ENCODE measurements around the gene CNKSR1. TPM values are rescaled to one million over a fixed set of nuclear protein-coding genes. Genes with fewer than 3 reads are reported as not detected.

Gene CNKSR1
- total and polyA plus RNA-seq, 2 of the 13 experiments (the other 11 are each of a cell fraction or from before 2014, with no cell fraction given): 3.4 to 8.9 TPM

- TF ChIP-seq E2F2 (CRISPR knock-in tag; IDR thresholded peaks at IDR 0.05; ENCODE audit: borderline replicate concordance) (no peak), ONECUT2 (CRISPR knock-in tag; IDR thresholded peaks at IDR 0.05) (no peak), ZSCAN21 (CRISPR knock-in tag; IDR thresholded peaks at IDR 0.05; ENCODE audit: borderline replicate concordance) (peak; percentile 42; the same call in 1 of the 2 replicates), NBN (conservative IDR thresholded peaks at IDR 0.05) (no peak), SUZ12 (IDR thresholded peaks at IDR 0.05; ENCODE audit: low read depth, low read length) (no peak), NCOA5 (CRISPR knock-in tag; IDR thresholded peaks at IDR 0.05) (no peak), ZNF329 (CRISPR knock-in tag; IDR thresholded peaks at IDR 0.05; ENCODE audit: low read depth) (0 out of 2 replicates have a peak, but pooled peaks have one; percentile 54), GMEB1 (CRISPR knock-in tag; IDR thresholded peaks at IDR 0.05; ENCODE audit: borderline replicate concordance) (peak; percentile 90), IRF9 (CRISPR knock-in tag; IDR thresholded peaks at IDR 0.05; ENCODE audit: borderline replicate concordance) (no peak; the same call in 1 of the 2 replicates), POLR2A (IDR thresholded peaks at IDR 0.05; ENCODE audit: insufficient read depth in 1 of 2, low read depth in 2 of 2, low read length in 2 of 2) (peak; percentile 92 to 97), HOXA5 (CRISPR knock-in tag; IDR thresholded peaks at IDR 0.05) (no peak), BCL6 (CRISPR knock-in tag; IDR thresholded peaks at IDR 0.05) (0 out of 2 replicates have a peak, but pooled peaks have one; percentile 7), ATF4 (CRISPR knock-in tag; IDR thresholded peaks at IDR 0.05) (no peak), SKI (IDR thresholded peaks at IDR 0.05; ENCODE audit: partially characterized antibody) (no peak), HNRNPH1 (optimal IDR thresholded peaks at IDR 0.05; ENCODE audit: low read depth, low read length) (peak; percentile 43), IKZF4 (CRISPR knock-in tag; IDR thresholded peaks at IDR 0.05; ENCODE audit: borderline replicate concordance, low read depth, not compliant biosample characterization) (peak; percentile 30), ZNF770 (CRISPR knock-in tag; IDR thresholded peaks at IDR 0.05) (no peak), HNRNPL (IDR thresholded peaks at IDR 0.05; ENCODE audit: low read depth, low read length) (0 out of 2 replicates have a peak, but pooled peaks have one; percentile 20), ZNF746 (CRISPR knock-in tag; IDR thresholded peaks at IDR 0.05) (peak; percentile 76; the same call in 1 of the 2 replicates), THAP8 (CRISPR knock-in tag; IDR thresholded peaks at IDR 0.05; ENCODE audit: borderline replicate concordance) (no peak; the same call in 1 of the 2 replicates), DNMT1 (CRISPR knock-in tag; IDR thresholded peaks at IDR 0.05) (no peak), JARID2 (CRISPR knock-in tag; IDR thresholded peaks at IDR 0.05; ENCODE audit: insufficient replicate concordance) (no peak)
These were observed 56.8 kb downstream of the CNKSR1 start, which contains the start of gene CEP85 (continued) for GRCh38 chr1:26233903-26234643.

All from HepG2 (cell line).